ENCODE results near the gene NDUFA9.

Gene NDUFA9

DNA sequence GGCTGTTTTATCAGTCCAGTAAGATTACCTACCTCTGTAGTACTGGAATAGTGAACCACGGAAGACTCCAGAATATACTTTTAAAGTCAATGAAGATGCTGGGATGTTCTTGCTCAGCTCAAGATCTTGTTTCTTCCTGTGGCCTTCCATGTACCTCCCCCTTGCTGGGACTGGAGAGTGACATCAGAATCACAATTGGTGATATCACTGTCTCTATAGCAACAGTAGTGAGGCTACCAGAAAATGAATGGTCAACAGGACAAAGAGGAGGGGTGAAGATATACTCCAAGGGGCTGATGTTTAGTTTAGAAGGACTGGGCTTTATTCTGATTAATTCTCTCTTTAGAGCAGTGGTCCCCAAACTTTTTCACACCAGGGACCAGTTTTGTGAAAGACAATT lies 3.9 kb upstream of the NDUFA9 start:
- Histone ChIP-seq H3K9ac (ENCODE audit: low read length) (no peak overlapping the region), H3K36me3 (ENCODE audit: control insufficient read depth, insufficient read depth, low read length) (no peaks in the 10 kb centered on the region), H3K4me3 (ENCODE audit: low read length) (no peak overlapping the region)

DNA sequence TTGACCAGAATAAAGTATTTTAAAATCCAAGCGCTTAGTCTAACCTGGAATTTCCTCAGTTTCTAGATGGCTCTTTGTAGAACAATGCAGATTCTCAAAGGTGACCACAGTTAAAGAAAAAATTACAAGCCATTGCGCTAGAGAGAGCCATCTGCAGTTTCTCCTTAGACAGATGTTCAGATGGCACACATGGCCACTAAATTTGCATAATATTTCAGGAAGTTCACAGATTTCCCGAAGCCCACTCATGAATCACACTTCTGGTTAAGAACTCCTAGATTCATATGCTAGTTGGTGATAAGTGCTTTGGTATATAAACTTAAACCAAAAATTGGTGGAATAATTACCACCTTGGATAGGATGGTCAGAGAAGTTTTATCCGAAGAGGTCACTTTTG lies 812 bp upstream of the NDUFA9 start:
- Histone ChIP-seq H3K27ac (ENCODE audit: low read depth, low read length) (peak overlapping the region; percentile 88), H3K4me1 (ENCODE audit: control insufficient read depth, insufficient read depth, low read length) (peaks cover 13% of the 10 kb centered on the region), H3K9ac (ENCODE audit: low read length) (peak overlapping the region; percentile 84), H3K4me3 (ENCODE audit: low read length) (peak overlapping the region; percentile 96), H3K36me3 (ENCODE audit: control insufficient read depth, insufficient read depth, low read length) (no peaks in the 10 kb centered on the region), H3K27me3 (ENCODE audit: control insufficient read depth, insufficient read depth, low read length) (no peaks in the 10 kb centered on the region)

More for the DNA sequence above, 3.9 kb upstream of the NDUFA9 start:
- Histone ChIP-seq H3K27me3 (ENCODE audit: control insufficient read depth, insufficient read depth, low read length) (no peaks in the 10 kb centered on the region), H3K27ac (ENCODE audit: low read depth, low read length) (no peak overlapping the region), H3K4me1 (ENCODE audit: control insufficient read depth, insufficient read depth, low read length) (peaks cover 11% of the 10 kb centered on the region)

GRCh38 chr12:4649358-4649661 lies 396 bp downstream of the NDUFA9 start:
- Histone ChIP-seq H3K9ac (ENCODE audit: low read length) (peak overlapping the region; percentile 75), H3K27me3 (ENCODE audit: control insufficient read depth, insufficient read depth, low read length) (no peaks in the 10 kb centered on the region), H3K4me3 (ENCODE audit: low read length) (peak overlapping the region; percentile 96), H3K27ac (ENCODE audit: low read depth, low read length) (peak overlapping the region; percentile 88), H3K4me1 (ENCODE audit: control insufficient read depth, insufficient read depth, low read length) (peaks cover 13% of the 10 kb centered on the region), H3K36me3 (ENCODE audit: control insufficient read depth, insufficient read depth, low read length) (peaks cover 2% of the 10 kb centered on the region)

GRCh38 chr12:4653257-4653656 lies 4.3 kb downstream of the NDUFA9 start:
- H3K9ac ChIP-seq (ENCODE audit: low read length) = no peak overlapping the region
- H3K27ac ChIP-seq (ENCODE audit: low read depth, low read length) = no peak overlapping the region
- H3K4me1 ChIP-seq (ENCODE audit: control insufficient read depth, insufficient read depth, low read length) = peaks cover 8% of the 10 kb centered on the region
- peaks cover 17% of the 10 kb centered on the region for H3K36me3 ChIP-seq (ENCODE audit: control insufficient read depth, insufficient read depth, low read length)
- no peaks in the 10 kb centered on the region for H3K27me3 ChIP-seq (ENCODE audit: control insufficient read depth, insufficient read depth, low read length)
- no peak overlapping the region for H3K4me3 ChIP-seq (ENCODE audit: low read length)

DNA sequence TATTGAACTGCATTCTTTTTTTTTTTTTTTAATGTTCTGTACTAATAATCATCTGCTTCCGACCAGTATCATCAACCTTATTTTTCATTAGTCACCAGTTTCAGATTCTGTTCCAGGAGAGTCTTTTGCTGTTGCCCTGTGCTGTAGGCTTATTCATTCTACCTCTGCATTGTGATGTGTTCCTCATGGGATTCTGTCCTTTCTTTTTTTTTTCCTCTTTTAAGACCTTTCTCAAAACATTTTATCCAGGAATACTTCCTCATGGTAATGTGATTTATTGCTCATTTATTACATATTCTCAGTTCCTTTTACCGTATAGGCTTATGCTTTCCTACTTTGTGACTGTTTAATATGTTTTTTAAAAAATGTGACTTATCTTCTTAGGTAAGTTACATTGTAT lies 4.8 kb downstream of the NDUFA9 start:
- Histone ChIP-seq H3K9ac (ENCODE audit: low read length) (no peak overlapping the region), H3K4me3 (ENCODE audit: low read length) (no peak overlapping the region), H3K27me3 (ENCODE audit: control insufficient read depth, insufficient read depth, low read length) (no peaks in the 10 kb centered on the region), H3K27ac (ENCODE audit: low read depth, low read length) (no peak overlapping the region), H3K36me3 (ENCODE audit: control insufficient read depth, insufficient read depth, low read length) (peaks cover 17% of the 10 kb centered on the region), H3K4me1 (ENCODE audit: control insufficient read depth, insufficient read depth, low read length) (peaks cover 8% of the 10 kb centered on the region)

DNA sequence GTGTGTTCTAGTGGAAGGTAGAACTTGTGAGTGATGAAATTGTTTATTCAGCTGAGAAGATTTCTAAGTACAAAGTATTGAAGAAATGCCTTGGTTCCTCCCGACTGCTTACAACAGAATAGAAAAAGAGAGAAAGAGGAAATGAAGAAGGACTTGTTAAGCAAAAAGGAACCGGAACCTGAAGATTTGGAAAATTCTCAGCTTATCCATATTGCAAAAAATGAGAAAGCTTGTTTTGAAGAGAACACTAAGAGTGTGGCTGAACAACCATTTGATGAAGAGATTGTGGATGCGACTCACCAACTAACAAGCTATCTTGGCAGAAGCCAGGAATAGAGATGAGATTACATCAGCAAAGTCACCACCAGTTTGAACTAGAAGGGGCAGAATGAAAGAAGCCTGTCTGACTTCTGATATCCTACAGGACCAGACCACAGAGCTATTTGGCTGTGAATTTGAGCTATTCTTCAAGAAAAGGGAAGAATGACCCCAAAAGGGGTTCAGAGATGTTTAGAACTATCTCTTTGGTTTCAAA lies 15.1 kb downstream of the NDUFA9 start:
- Histone ChIP-seq H3K4me3 (ENCODE audit: low read length) (no peak overlapping the region), H3K9ac (ENCODE audit: low read length) (no peak overlapping the region), H3K27me3 (ENCODE audit: control insufficient read depth, insufficient read depth, low read length) (no peaks in the 10 kb centered on the region), H3K36me3 (ENCODE audit: control insufficient read depth, insufficient read depth, low read length) (peaks cover 56% of the 10 kb centered on the region), H3K4me1 (ENCODE audit: control insufficient read depth, insufficient read depth, low read length) (no peaks in the 10 kb centered on the region), H3K27ac (ENCODE audit: low read depth, low read length) (no peak overlapping the region)

DNA sequence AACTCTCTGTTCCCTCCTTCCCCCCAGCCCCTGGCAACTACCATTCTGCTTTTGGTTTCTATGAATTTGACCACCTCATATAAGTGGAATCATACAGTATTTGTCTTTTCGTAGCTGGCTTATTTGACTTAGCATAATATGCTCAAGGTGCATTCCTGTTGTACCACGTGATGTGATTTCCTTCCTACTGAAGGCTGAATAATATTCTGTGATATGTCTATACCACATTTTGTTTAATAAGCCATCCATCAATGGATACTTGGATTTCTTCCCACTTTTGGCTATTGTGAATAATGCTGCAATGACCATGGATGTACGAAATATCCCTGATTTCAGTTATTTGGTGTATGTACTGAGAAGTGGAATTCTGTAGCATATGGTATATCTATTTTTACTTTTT lies 16.3 kb downstream of the NDUFA9 start:
- no peak overlapping the region for H3K4me3 ChIP-seq (ENCODE audit: low read length)
- H3K9ac ChIP-seq (ENCODE audit: low read length) = no peak overlapping the region
- H3K4me1 ChIP-seq (ENCODE audit: control insufficient read depth, insufficient read depth, low read length) = no peaks in the 10 kb centered on the region
- no peaks in the 10 kb centered on the region for H3K27me3 ChIP-seq (ENCODE audit: control insufficient read depth, insufficient read depth, low read length)
- H3K27ac ChIP-seq (ENCODE audit: low read depth, low read length) = no peak overlapping the region
- H3K36me3 ChIP-seq (ENCODE audit: control insufficient read depth, insufficient read depth, low read length) = peaks cover 53% of the 10 kb centered on the region

- no peak overlapping the region for H3K4me3 ChIP-seq (ENCODE audit: low read length)
- H3K27ac ChIP-seq (ENCODE audit: low read depth, low read length) = no peak overlapping the region
- H3K36me3 ChIP-seq (ENCODE audit: control insufficient read depth, insufficient read depth, low read length) = peaks cover 8% of the 10 kb centered on the region
- H3K27me3 ChIP-seq (ENCODE audit: control insufficient read depth, insufficient read depth, low read length) = no peaks in the 10 kb centered on the region
- no peak overlapping the region for H3K9ac ChIP-seq (ENCODE audit: low read length)
- no peaks in the 10 kb centered on the region for H3K4me1 ChIP-seq (ENCODE audit: control insufficient read depth, insufficient read depth, low read length)
Measured at GRCh38 chr12:4679711-4680110, 30.8 kb downstream of the NDUFA9 start.

GRCh38 chr12:4681732-4682131 lies 32.8 kb downstream of the NDUFA9 start:
- Histone ChIP-seq H3K27ac (ENCODE audit: low read depth, low read length) (no peak overlapping the region), H3K4me3 (ENCODE audit: low read length) (no peak overlapping the region), H3K4me1 (ENCODE audit: control insufficient read depth, insufficient read depth, low read length) (no peaks in the 10 kb centered on the region), H3K9ac (ENCODE audit: low read length) (no peak overlapping the region), H3K36me3 (ENCODE audit: control insufficient read depth, insufficient read depth, low read length) (peaks cover 24% of the 10 kb centered on the region), H3K27me3 (ENCODE audit: control insufficient read depth, insufficient read depth, low read length) (no peaks in the 10 kb centered on the region)

- Histone ChIP-seq H3K36me3 (ENCODE audit: control insufficient read depth, insufficient read depth, low read length) (peaks cover 29% of the 10 kb centered on the region), H3K27me3 (ENCODE audit: control insufficient read depth, insufficient read depth, low read length) (no peaks in the 10 kb centered on the region), H3K4me3 (ENCODE audit: low read length) (no peak overlapping the region), H3K9ac (ENCODE audit: low read length) (no peak overlapping the region), H3K27ac (ENCODE audit: low read depth, low read length) (no peak overlapping the region), H3K4me1 (ENCODE audit: control insufficient read depth, insufficient read depth, low read length) (no peaks in the 10 kb centered on the region)
Measured at GRCh38 chr12:4685317-4685716, 36.4 kb downstream of the NDUFA9 start.

- Histone ChIP-seq H3K27ac (ENCODE audit: low read depth, low read length) (no peak overlapping the region), H3K4me1 (ENCODE audit: control insufficient read depth, insufficient read depth, low read length) (no peaks in the 10 kb centered on the region), H3K9ac (ENCODE audit: low read length) (no peak overlapping the region), H3K27me3 (ENCODE audit: control insufficient read depth, insufficient read depth, low read length) (no peaks in the 10 kb centered on the region), H3K4me3 (ENCODE audit: low read length) (no peak overlapping the region), H3K36me3 (ENCODE audit: control insufficient read depth, insufficient read depth, low read length) (peaks cover 13% of the 10 kb centered on the region)
Measured at GRCh38 chr12:4690760-4691159, 41.8 kb downstream of the NDUFA9 start.

Data from rectal smooth muscle tissue (tissue), 1 donor.